Erythroblast (primary cell): Measurements from ENCODE around the gene TRIM47.

Source experiments
- GATA1 ChIP-seq: IDR thresholded peaks from 2 replicates; pipeline ENCODE4 v1.6.1; 2011; ENCODE audit warnings: low read depth, mild to moderate bottlenecking, control low read depth, low read length, moderate library complexity
- POLR2A ChIP-seq: IDR thresholded peaks from 2 replicates; pipeline ENCODE4 v1.6.1; 2011; ENCODE audit warnings: mild to moderate bottlenecking, low read length

GRCh38 chr17:75861927-75862317 is 16.5 kb downstream of the TRIM47 start:
- no peak for TF ChIP-seq POLR2A
- TF ChIP-seq GATA1: no peak
